ENCODE data around the gene IQCE. TPM values are rescaled to one million over a fixed set of nuclear protein-coding genes. Genes with fewer than 3 reads are reported as not detected.

IQCE gene
- total RNA-seq, 6 experiments from 2014 or later = 3.7 to 7.0 (median 4.0) TPM

DNA sequence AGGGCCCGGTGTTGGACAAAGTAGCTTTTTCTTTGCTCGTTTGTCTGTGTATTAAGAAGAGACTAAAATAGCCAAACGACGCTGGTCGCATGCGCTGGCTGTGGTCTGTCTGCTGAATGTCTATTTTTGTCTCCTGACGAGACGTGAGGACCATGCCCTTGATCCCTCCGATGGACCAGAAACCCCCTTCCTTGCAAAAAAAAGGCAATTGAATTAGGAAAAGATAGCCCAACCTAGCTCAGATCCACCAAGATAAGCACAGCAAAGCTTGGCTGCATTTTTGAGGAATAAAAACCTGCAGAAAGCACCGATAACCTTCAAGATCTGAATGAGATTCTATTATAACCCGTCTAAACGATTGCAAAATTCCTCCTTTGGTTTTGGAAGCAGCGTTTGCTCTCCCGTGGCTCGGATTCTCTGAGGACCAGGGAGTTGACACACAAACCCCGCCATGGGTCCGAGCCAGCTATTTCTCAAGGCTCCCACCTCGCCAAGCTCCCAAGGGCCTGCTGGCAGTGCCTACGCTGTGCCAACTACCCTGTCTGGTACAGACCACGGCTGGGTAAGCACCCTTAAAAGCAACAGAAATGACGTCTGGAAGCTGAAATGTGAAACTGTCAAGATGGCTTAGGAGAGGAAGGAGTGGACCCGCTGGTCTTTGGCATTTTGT lies 55.3 kb downstream of the IQCE start:
- H3K4me3 ChIP-seq = no peak overlapping the region
- DNase-seq (peak; percentile 72 to 94 (median 89)), ATAC-seq (peak; percentile 83 to 94 (median 88))
- intact Hi-C loops (cut with DNase I) = no loop called here
- TF ChIP-seq POLR2A (IDR thresholded peaks at IDR 0.05) = no peak
- TF ChIP-seq, protein P1, sequence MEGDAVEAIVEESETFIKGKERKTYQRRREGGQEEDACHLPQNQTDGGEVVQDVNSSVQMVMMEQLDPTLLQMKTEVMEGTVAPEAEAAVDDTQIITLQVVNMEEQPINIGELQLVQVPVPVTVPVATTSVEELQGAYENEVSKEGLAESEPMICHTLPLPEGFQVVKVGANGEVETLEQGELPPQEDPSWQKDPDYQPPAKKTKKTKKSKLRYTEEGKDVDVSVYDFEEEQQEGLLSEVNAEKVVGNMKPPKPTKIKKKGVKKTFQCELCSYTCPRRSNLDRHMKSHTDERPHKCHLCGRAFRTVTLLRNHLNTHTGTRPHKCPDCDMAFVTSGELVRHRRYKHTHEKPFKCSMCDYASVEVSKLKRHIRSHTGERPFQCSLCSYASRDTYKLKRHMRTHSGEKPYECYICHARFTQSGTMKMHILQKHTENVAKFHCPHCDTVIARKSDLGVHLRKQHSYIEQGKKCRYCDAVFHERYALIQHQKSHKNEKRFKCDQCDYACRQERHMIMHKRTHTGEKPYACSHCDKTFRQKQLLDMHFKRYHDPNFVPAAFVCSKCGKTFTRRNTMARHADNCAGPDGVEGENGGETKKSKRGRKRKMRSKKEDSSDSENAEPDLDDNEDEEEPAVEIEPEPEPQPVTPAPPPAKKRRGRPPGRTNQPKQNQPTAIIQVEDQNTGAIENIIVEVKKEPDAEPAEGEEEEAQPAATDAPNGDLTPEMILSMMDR (IDR thresholded peaks at IDR 0.05) = no peak
- no peaks in the 10 kb centered on the region for H3K27me3 ChIP-seq
- H3K4me1 ChIP-seq = peaks cover 0 to 12% (median 6%) of the 10 kb centered on the region in 4 donors
- no peaks in the 10 kb centered on the region for H3K36me3 ChIP-seq
- H3K27ac ChIP-seq = no peak overlapping the region
- H3K9me3 ChIP-seq = no peaks in the 10 kb centered on the region
- 32% methylated on average over 22 of the region's 22 CpGs for WGBS (ENCODE audit: insufficient coverage, low coverage, low lambda C conversion rate, missing lambda C conversion rate)

DNA sequence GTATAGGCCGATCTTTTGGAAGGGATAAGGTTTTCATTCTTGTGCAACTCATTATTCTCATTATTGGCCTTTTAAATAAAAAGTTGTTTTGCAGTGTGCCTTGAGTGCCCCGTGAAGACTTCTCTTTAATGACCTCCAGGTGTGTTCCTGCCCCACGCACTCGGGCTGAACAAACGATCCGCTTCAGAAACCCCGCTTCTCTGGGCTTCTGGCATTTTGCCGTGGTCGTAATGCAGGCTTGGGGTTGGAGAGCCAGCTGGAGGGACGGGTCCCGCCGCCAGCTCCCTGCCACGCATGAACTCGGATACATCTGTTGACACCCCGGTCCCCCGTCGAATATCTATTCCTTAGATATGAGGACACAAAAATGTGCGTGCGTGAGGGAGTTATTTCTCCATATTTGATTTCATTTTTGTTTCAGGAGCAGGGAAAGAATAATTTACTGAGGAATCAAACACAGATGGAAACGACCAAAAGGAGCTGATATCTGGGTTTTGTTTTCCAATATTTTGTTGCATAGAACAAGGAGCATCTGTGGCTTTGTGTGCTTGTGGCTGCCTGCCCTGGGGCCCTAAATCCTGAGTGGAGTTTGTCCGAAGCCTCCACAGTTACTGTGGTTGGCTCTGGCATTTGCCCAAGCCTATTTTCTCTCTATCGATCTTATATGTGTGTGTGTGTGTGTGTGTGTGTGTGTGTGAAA lies 56.0 kb downstream of the IQCE start:
- Histone ChIP-seq H3K27me3 (no peaks in the 10 kb centered on the region), H3K27ac (no peak overlapping the region), H3K36me3 (no peaks in the 10 kb centered on the region), H3K4me3 (no peak overlapping the region), H3K4me1 (peaks cover 0 to 12% (median 6%) of the 10 kb centered on the region in 4 donors), H3K9me3 (no peaks in the 10 kb centered on the region)
- DNase-seq (no peak), ATAC-seq (no peak)
- no peak for TF ChIP-seq POLR2A (IDR thresholded peaks at IDR 0.05)
- TF ChIP-seq, protein P1 (IDR thresholded peaks at IDR 0.05) = no peak
- 72% methylated on average over 22 of the region's 22 CpGs for WGBS (ENCODE audit: insufficient coverage, low coverage, low lambda C conversion rate, missing lambda C conversion rate)
- intact Hi-C loops (cut with DNase I) = no loop called here

DNA sequence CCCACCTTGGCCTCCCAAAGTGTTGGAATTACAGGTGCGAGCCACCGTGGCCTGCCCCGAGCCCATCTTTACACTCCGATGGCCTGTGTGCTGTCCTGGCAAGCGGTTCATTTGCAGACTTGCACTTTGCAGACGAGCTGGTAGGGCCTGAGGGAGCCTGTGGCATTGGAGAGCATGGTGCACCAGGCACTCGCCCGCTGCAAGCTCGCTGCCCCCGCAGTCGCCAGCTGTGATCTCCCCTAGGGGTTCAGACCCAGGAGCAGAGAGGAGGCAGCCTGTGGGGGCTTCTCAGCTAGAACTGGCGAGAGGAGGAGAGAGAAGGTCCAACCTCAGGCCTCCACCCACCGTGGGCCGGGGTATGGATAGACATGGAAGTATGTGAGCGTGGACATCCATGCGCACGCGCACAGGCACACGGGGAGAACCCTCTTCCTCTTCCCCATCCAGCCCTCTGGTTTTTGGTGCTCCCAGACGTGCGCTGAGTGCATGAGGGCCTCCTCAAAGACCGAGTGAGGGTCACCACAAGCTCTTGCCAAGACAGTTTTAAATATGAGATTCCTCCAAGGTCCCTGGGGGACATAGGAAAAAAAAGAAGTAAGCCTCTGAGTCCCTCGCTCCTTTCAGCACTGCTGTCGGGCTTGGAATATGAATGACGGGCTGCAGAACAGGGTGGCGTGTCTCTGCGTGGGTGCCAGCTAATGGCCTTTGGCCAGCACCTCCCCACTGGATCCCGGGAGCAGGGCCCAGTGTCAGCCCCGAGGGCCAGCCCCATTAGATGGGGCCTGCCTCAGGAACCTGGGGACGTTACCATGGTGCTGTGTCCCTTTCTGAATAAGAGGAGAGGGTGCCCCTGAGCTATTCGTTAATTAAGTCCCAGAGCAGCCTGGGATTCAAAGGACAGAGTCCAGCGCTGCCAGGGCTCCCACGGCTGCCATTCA lies 57.9 kb downstream of the IQCE start:
- Histone ChIP-seq H3K27me3 (no peaks in the 10 kb centered on the region), H3K36me3 (no peaks in the 10 kb centered on the region), H3K4me1 (peaks cover 0 to 20% (median 8%) of the 10 kb centered on the region in 4 donors), H3K4me3 (no peak overlapping the region), H3K9me3 (no peaks in the 10 kb centered on the region), H3K27ac (no peak overlapping the region)
- TF ChIP-seq, protein P1 (IDR thresholded peaks at IDR 0.05) = no peak
- no peak for TF ChIP-seq POLR2A (IDR thresholded peaks at IDR 0.05)
- no peak for ATAC-seq
- intact Hi-C loops (cut with DNase I) = no loop called here
- DNase-seq = no peak
- WGBS (ENCODE audit: insufficient coverage, low coverage, low lambda C conversion rate, missing lambda C conversion rate) = 60% methylated on average over 1 of the region's 33 CpGs

DNA sequence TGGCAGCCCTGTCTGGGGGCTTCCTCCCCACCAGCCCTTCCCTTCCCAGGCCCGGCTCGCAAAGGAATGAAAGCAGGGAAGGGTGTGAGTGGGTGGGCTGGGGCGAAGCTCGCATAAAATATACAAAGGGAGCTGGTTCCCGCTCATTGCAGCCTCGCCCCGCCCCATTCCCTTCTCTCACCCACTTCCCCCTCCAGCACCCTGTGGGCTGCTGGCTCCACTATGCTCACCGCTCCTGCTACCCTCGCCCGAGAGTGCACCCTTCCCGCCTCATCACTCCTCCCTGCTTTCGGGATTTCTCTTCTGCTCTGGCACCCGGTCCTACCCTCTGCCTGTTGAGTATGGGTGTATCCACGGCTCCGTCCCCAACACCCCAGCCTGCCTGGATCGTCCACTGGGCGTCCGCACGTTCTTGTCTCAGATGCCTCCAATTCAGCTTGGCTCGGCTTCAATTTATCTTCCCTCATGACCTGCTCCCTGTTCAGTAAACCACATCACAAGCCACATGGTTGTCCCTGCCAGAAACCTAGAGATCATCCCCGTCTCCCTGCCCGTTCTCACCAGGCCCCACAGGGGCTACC lies 58.6 kb downstream of the IQCE start:
- Histone ChIP-seq H3K4me1 (peaks cover 0 to 25% (median 10%) of the 10 kb centered on the region in 4 donors), H3K27ac (no peak overlapping the region), H3K27me3 (no peaks in the 10 kb centered on the region), H3K4me3 (no peak overlapping the region), H3K36me3 (no peaks in the 10 kb centered on the region), H3K9me3 (no peaks in the 10 kb centered on the region)
- DNase-seq (no peak), ATAC-seq (no peak)
- intact Hi-C loops (cut with DNase I) = no loop called here
- TF ChIP-seq POLR2A (IDR thresholded peaks at IDR 0.05) = no peak
- TF ChIP-seq, protein P1 (IDR thresholded peaks at IDR 0.05) = no peak
- 72% methylated on average over 3 of the region's 22 CpGs for WGBS (ENCODE audit: insufficient coverage, low coverage, low lambda C conversion rate, missing lambda C conversion rate)
